ENCODE measurements around the gene NFKB1. TPM values are rescaled to one million over a fixed set of nuclear protein-coding genes. Genes with fewer than 3 reads are reported as not detected.

The NFKB1 gene
- total RNA-seq, 1 donor from 2014 or later, result 13.0 TPM

DNA sequence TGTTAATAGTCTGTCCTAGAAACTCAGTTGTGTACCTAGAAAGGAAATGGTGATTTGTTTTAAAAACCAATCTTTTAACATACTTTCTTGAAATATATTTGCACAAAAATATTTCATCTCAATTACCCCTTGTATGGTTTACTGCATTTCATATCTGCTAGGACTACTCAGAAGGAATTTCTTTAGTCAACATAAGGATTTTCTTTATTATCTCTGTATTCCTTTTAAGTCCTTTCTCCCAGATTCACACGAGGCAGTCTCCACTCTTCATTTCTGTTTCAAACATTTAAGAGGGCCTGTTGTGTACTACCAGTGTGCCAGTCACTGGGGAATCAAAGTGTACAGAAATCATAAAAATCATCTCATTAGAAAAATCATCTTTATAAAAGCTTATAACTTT is 28.8 kb downstream of the NFKB1 start:
- no peak for DNase-seq (ENCODE audit: low spot score)

DNA sequence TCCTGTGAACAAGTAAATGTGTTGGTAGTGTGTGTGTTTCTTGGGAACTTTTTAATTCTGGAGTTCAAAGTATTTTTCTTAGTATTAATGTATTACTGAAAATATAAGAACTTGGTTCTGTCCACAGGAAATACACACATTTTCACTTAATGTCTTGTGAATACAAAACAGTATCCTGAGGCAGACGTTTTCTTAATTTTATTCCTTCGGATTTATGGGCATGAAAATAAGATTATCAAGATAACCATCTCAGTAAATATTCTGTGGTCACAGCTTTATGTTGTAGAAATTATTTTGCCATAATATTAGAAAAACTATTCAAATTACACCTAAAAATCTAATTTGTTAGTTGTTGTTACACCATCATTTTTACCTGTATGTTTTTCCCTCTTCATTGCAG is 29.8 kb downstream of the NFKB1 start:
- DNase-seq (ENCODE audit: low spot score), result no peak

- DNase-seq (ENCODE audit: low spot score), result no peak
Observed at GRCh38 chr4:102531462-102531861, 30.3 kb downstream of the NFKB1 start.

GRCh38 chr4:102533348-102533747 is 32.2 kb downstream of the NFKB1 start:
- no peak for DNase-seq (ENCODE audit: low spot score)

- no peak for DNase-seq (ENCODE audit: low spot score)
Observed at GRCh38 chr4:102533904-102534303, 32.7 kb downstream of the NFKB1 start.

DNA sequence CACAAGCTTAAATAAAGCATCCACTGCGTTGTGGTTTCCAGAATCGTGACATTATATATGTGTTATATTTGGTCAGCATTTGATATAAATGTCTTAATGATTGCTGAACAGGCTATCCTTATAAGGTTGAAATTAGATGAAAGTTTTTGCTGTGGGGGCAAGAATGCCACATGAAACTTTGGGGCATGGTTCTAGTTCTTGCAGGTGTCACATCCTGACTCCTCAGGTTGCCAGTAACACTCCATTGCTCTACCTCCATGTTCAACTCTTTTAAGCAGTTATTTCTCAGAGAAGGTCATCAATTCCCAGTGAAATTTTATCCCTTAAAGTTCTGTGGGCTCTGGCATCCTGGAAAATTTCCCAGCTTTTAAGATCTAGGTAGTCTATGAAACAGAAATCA is 33.7 kb downstream of the NFKB1 start:
- no peak for DNase-seq (ENCODE audit: low spot score)

- DNase-seq (ENCODE audit: low spot score), result no peak
Observed at GRCh38 chr4:102535398-102536082, 34.4 kb downstream of the NFKB1 start.

GRCh38 chr4:102536768-102537167 is 35.6 kb downstream of the NFKB1 start:
- no peak for DNase-seq (ENCODE audit: low spot score)

- peak; percentile 55 for DNase-seq (ENCODE audit: low spot score)
Observed at GRCh38 chr4:102537269-102537668, 36.1 kb downstream of the NFKB1 start.

- DNase-seq (ENCODE audit: low spot score), result no peak
Observed at GRCh38 chr4:102541697-102542096, 40.5 kb downstream of the NFKB1 start.

GRCh38 chr4:102543030-102543928 is 42.1 kb downstream of the NFKB1 start:
- no peak for DNase-seq (ENCODE audit: low spot score)

DNA sequence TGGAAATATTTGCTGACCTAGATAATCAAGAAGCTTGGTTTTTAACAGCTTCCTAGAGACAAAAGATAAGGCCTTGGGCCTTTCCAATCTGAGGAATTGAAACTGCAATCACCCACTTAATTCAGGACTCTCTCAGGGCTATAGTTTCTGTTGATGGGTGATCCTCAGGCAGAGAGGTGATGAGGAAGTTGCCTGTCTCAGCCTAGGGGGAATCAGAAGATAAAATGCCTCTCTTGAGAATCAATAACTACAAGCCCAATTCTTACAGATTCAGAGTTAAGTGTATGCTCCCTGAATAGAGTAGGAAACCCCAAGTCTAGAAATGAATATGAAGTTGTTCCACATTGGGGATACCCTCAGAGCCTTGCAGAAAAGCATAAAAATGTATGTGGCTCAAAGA is 45.5 kb downstream of the NFKB1 start:
- DNase-seq (ENCODE audit: low spot score), result no peak

GRCh38 chr4:102547973-102548372 is 46.8 kb downstream of the NFKB1 start:
- no peak for DNase-seq (ENCODE audit: low spot score)

- DNase-seq (ENCODE audit: low spot score), result no peak
Observed at GRCh38 chr4:102551958-102552565, 50.9 kb downstream of the NFKB1 start.

GRCh38 chr4:102552781-102553180 is 51.6 kb downstream of the NFKB1 start:
- no peak for DNase-seq (ENCODE audit: low spot score)

- DNase-seq (ENCODE audit: low spot score), result no peak
Observed at GRCh38 chr4:102553982-102554381, 52.8 kb downstream of the NFKB1 start.

DNA sequence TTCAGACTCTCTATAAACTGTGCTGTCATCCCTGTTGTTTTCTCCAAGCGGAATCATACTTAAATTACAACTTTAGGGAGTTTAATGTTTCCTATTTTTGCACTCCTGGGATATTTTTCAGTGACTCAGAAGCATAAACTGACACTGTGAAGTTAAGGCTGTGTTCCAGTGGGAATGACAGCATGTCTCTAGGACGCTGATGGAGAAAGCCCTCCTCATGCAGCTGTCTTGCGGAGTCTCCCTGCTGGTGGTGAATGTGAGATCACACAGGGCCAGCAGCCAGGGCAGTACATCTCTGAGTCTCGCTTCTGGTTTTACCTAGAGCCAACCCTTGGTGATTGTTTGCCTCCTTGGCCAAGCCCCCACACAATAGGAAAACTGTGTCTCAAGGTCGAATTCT is 53.3 kb downstream of the NFKB1 start:
- no peak for DNase-seq (ENCODE audit: low spot score)

DNA sequence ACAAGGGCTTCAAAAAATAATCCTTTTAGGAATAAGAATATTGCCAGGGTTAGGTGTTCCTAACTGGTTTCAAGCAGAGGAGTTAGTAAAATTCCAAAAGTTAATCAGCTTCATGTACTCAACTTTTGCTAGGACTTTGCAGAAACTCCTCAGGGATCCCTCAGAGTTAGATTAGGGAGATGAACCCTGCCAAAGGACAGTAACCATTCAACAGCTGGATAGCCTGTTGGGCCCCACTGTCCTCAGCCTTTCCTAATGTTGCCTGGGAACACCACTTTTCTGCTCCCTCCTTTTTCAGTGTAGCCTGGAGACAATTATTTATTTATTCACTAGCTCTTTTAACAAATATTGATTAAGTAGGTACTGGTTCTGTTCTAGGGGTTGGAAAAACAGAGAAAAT is 53.8 kb downstream of the NFKB1 start:
- no peak for DNase-seq (ENCODE audit: low spot score)

GRCh38 chr4:102557636-102558035 is 56.5 kb downstream of the NFKB1 start:
- DNase-seq (ENCODE audit: low spot score), result no peak

DNA sequence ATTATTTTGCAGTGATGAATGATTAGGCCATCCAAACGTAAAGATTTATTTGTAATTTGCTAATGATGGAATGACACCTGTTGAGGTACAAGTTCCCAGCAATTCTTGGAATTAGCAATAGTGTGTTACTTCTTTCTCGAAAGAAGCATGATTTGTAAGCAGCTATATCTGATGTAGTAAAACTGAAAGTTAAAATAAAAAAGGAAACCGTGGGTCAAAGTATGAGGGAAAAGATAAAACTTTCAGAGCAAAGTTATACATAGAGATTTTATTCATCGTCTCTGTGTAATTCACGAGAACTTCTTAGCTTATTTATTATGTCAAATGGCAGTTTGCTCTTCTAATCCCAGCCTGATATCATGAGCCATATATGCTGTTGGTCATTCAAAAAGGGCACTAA is 59.0 kb downstream of the NFKB1 start:
- DNase-seq (ENCODE audit: low spot score), result no peak

DNA sequence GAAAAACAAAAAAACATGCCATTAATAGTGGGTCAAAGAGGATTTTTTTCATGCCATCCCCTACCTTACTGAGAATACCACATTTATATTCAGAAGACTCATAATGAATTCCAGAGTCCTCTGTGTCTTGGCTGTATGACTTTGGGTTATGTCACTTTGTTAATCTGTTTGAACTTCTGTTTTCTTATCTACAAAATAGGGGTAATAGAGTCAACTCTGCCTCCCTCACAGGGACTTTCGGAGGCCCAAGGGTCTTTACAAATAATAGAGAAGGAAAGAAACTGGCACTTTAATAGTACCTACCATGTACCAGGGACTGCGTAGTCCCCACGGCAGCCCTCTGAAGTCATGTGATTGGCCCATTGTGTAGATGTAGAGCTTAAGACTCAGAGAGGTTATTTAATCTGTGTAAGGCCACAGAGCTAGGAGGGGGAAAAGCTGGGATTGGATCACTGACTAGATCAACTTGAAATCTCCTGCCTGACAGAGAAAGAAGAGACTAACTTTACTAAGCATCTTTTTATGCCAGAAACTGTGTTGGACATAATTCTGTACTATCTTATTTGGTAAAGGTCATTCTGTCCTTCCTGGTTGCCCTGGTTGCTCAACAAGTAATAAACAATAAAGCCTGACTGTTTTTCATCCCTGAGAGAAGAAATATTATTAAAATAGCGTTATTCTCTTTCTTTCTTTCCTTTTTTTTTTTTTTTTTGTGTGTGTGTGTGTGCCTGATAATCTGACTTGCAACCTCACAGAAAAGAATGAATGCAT is 59.6 kb downstream of the NFKB1 start:
- no peak for DNase-seq (ENCODE audit: low spot score)

GRCh38 chr4:102563000-102563399 is 61.8 kb downstream of the NFKB1 start:
- no peak for DNase-seq (ENCODE audit: low spot score)

All from umbilical cord (tissue), 2 donors.